NK-92 treated with Interleukin-12 subunit alpha and Interleukin-12 subunit beta, amount 100 ng/mL, for 24 hours (cell line): ENCODE measurements around the gene CLEC11A.

Experiments used
- DNase-seq: peaks from one replicate; lab custom pipeline; 2025; lab: John Stamatoyannopoulos, UW

The CLEC11A gene

GRCh38 chr19:50703915-50704796 is 19.0 kb upstream of the CLEC11A start:
- no peak for DNase-seq

- no peak for DNase-seq
These were observed 17.6 kb upstream of the CLEC11A start for GRCh38 chr19:50705422-50706019.

GRCh38 chr19:50706387-50706786 is 16.8 kb upstream of the CLEC11A start:
- no peak for DNase-seq

- DNase-seq = no peak
These were observed 14.8 kb upstream of the CLEC11A start for GRCh38 chr19:50708179-50708879.

GRCh38 chr19:50710094-50710493 is 13.1 kb upstream of the CLEC11A start:
- DNase-seq = no peak

- no peak for DNase-seq
These were observed 12.6 kb upstream of the CLEC11A start for GRCh38 chr19:50710612-50711011.

- DNase-seq = no peak
These were observed 12.0 kb upstream of the CLEC11A start for GRCh38 chr19:50711196-50711595.

- no peak for DNase-seq
These were observed 11.4 kb upstream of the CLEC11A start for GRCh38 chr19:50711805-50712204.

- no peak for DNase-seq
These were observed 10.3 kb upstream of the CLEC11A start for GRCh38 chr19:50712833-50713232.

GRCh38 chr19:50713556-50714236 is 9.5 kb upstream of the CLEC11A start:
- DNase-seq = no peak

- no peak for DNase-seq
These were observed 6.8 kb upstream of the CLEC11A start for GRCh38 chr19:50716178-50717025.

- no peak for DNase-seq
These were observed 6.0 kb upstream of the CLEC11A start for GRCh38 chr19:50717026-50717723.

GRCh38 chr19:50717891-50718254 is 5.3 kb upstream of the CLEC11A start:
- no peak for DNase-seq

- DNase-seq = no peak
These were observed 4.7 kb upstream of the CLEC11A start for GRCh38 chr19:50718255-50719118.

GRCh38 chr19:50719119-50719435 is 4.1 kb upstream of the CLEC11A start:
- DNase-seq = no peak

GRCh38 chr19:50719566-50719965 is 3.6 kb upstream of the CLEC11A start, which contains the start of gene SHANK1:
TSS of gene SHANK1 (minus strand) at chr19:50719802. CDS start at chr19:50716919, 2,883 bp downstream.
- no peak for DNase-seq

GRCh38 chr19:50720181-50720920 is 2.8 kb upstream of the CLEC11A start:
- no peak for DNase-seq

GRCh38 chr19:50720921-50721381 is 2.2 kb upstream of the CLEC11A start:
- DNase-seq = no peak
